A549 (cell line): ENCODE measurements around the gene HCFC1R1. TPM values are rescaled to one million over a fixed set of nuclear protein-coding genes. Genes with fewer than 3 reads are reported as not detected.

Experiments used
- ATAC-seq, 2 experiments: fragments of 200-7000 bp in 1 of 2; fragments of >200 bp in 1 of 2; cut with Nextera tagmentation in 1 of 2; cut with Tn5 transposase in 1 of 2; 3 replicates each; pipeline versions ENCODE4 v1.8.0 to v1.9.1; 2018 to 2020; ENCODE audit warnings: mild to moderate bottlenecking in 1 of 2, moderate library complexity in 1 of 2
- CTCF ChIA-PET: fragments of 300-600 bp; sonication (Branson Sonifier 250); formaldehyde crosslinking; extraction: SDS; loops from one replicate; lab custom pipeline; 2021; ENCODE audit warnings: antibody characterized with exemption, inconsistent platforms; lab: Yijun Ruan, JAX
- POLR2A ChIA-PET: fragments of 350-600 bp; formaldehyde crosslinking; extraction: SDS; loops from one replicate; lab custom pipeline; 2021; ENCODE audit warnings: antibody characterized with exemption, inconsistent platforms; lab: Yijun Ruan, JAX
- DNase-seq, 2 experiments: peaks; one replicate each; pipeline versions ENCODE4 v3.0.0 to v3.0.0-alpha.2; 2011 to 2016; ENCODE audit warnings: low read depth in 1 of 2, low spot score in 1 of 2
- FAIRE-seq: peaks from 2 replicates; lab custom pipeline; 2011; peaks lifted over from hg19 to GRCh38; lab: Jason Lieb, UNC
- H3K27ac ChIP-seq, 2 experiments: fragments of >200 bp; sonication (Bioruptor Twin); formaldehyde crosslinking; 3 replicates each; pipeline ENCODE4 v1.5.1; 2016 to 2017
- H3K4me1 ChIP-seq: fragments of >200 bp; sonication (Bioruptor Twin); formaldehyde crosslinking; 3 replicates; pipeline ENCODE4 v1.6.1; 2016
- H3K4me2 ChIP-seq: fragments of >200 bp; sonication (Bioruptor Twin); formaldehyde crosslinking; 3 replicates; pipeline ENCODE4 v1.6.1; 2016
- H3K4me3 ChIP-seq: fragments of >200 bp; sonication (Bioruptor Twin); formaldehyde crosslinking; 3 replicates; pipeline ENCODE4 v1.5.1; 2016
- H3K9me3 ChIP-seq: fragments of >200 bp; sonication (Bioruptor Twin); formaldehyde crosslinking; 3 replicates; pipeline ENCODE4 v1.6.1; 2016
- BHLHE40 ChIP-seq: IDR thresholded peaks from 2 replicates; pipeline ENCODE4 v1.6.1; 2012; ENCODE audit warnings: low read depth, low read length, inconsistent platforms
- CBX2 ChIP-seq: fragments of 200-600 bp; sonication (generic); IDR thresholded peaks from 2 replicates; pipeline ENCODE4 v1.6.1; 2016; ENCODE audit warnings: low read depth, mild to moderate bottlenecking, borderline replicate concordance
- CBX8 ChIP-seq: fragments of 200-600 bp; sonication (generic); IDR thresholded peaks from 2 replicates; pipeline ENCODE4 v1.6.1; 2016
- CEBPB ChIP-seq, 2 experiments: fragments of >200 bp in 1 of 2; sonication (Bioruptor Twin) in 1 of 2; formaldehyde crosslinking in 1 of 2; IDR thresholded peaks; 2 replicates each; pipeline ENCODE4 v1.6.1; 2012 to 2016
- CHD4 ChIP-seq: fragments of 200-600 bp; sonication (generic); IDR thresholded peaks from 2 replicates; pipeline ENCODE4 v1.6.1; 2016; ENCODE audit warnings: antibody characterized with exemption, mild to moderate bottlenecking, borderline replicate concordance
- EHF ChIP-seq: fragments of 250-450 bp; sonication (Bioruptor Pico); IDR thresholded peaks from 2 replicates; pipeline ENCODE4 v1.5.0; 2020; ENCODE audit warnings: mild to moderate bottlenecking
- EHMT2 ChIP-seq: fragments of 200-600 bp; sonication (generic); IDR thresholded peaks from 2 replicates; pipeline ENCODE4 v1.6.1; 2016; ENCODE audit warnings: antibody characterized with exemption, low read depth, mild to moderate bottlenecking, moderate library complexity
- ELK1 ChIP-seq: fragments of 150-350 bp; IDR thresholded peaks from 2 replicates; pipeline ENCODE4 v1.6.1; 2014; ENCODE audit warnings: low read depth, mild to moderate bottlenecking, low read length
- ESRRA ChIP-seq: fragments of 150-350 bp; IDR thresholded peaks from 2 replicates; pipeline ENCODE4 v1.6.1; 2014; ENCODE audit warnings: mild to moderate bottlenecking, low read length, borderline replicate concordance
- FOSB ChIP-seq: fragments of 250-450 bp; sonication (Bioruptor Pico); IDR thresholded peaks from 2 replicates; pipeline ENCODE4 v1.5.0; 2020; ENCODE audit warnings: mild to moderate bottlenecking, moderate library complexity
- FOXS1 ChIP-seq: fragments of 250-450 bp; sonication (Bioruptor Pico); IDR thresholded peaks from 2 replicates; pipeline ENCODE4 v1.5.0; 2020; ENCODE audit warnings: mild to moderate bottlenecking, moderate library complexity
- HEYL ChIP-seq: fragments of 250-450 bp; sonication (Bioruptor Pico); IDR thresholded peaks from 2 replicates; pipeline ENCODE4 v1.8.0; 2021; ENCODE audit warnings: mild to moderate bottlenecking, moderate library complexity
- HMGXB4 ChIP-seq: fragments of 250-450 bp; sonication (Bioruptor Pico); IDR thresholded peaks from 2 replicates; pipeline ENCODE4 v1.5.0; 2021; ENCODE audit warnings: mild to moderate bottlenecking, moderate library complexity, borderline replicate concordance
- HOXB5 ChIP-seq: fragments of 250-450 bp; sonication (Bioruptor Pico); IDR thresholded peaks from 2 replicates; pipeline ENCODE4 v1.5.0; 2020; ENCODE audit warnings: mild to moderate bottlenecking, moderate library complexity
- KDM5A ChIP-seq: fragments of 200-600 bp; sonication (generic); IDR thresholded peaks from 2 replicates; pipeline ENCODE4 v1.6.1; 2016; ENCODE audit warnings: antibody characterized with exemption, mild to moderate bottlenecking
- MAZ ChIP-seq: fragments of 150-350 bp; IDR thresholded peaks from 2 replicates; pipeline ENCODE4 v1.6.1; 2014; ENCODE audit warnings: antibody characterized with exemption, low read depth, low read length, borderline replicate concordance
- MYC ChIP-seq: IDR thresholded peaks from 2 replicates; pipeline ENCODE4 v1.6.1; 2012; ENCODE audit warnings: mild to moderate bottlenecking, inconsistent platforms, low read length, improper control_type of control experiment, borderline replicate concordance
- NFE2L2 ChIP-seq: fragments of 150-350 bp; conservative IDR thresholded peaks from 2 replicates; pipeline ENCODE4 v1.6.1; 2014; ENCODE audit warnings: low read length
- NPAS2 ChIP-seq: fragments of 250-450 bp; sonication (Bioruptor Pico); IDR thresholded peaks from 2 replicates; pipeline ENCODE4 v1.8.0; 2022; ENCODE audit warnings: mild to moderate bottlenecking, moderate library complexity, borderline replicate concordance
- NR3C1 ChIP-seq: fragments of >200 bp; sonication (Bioruptor Twin); formaldehyde crosslinking; IDR thresholded peaks from 3 replicates; pipeline ENCODE4 v1.6.1; 2017
- POLR2A ChIP-seq: IDR thresholded peaks from 2 replicates; pipeline ENCODE4 v1.6.1; 2012; ENCODE audit warnings: mild to moderate bottlenecking, low read length
- RARB ChIP-seq: fragments of 250-450 bp; sonication (Bioruptor Pico); IDR thresholded peaks from 2 replicates; pipeline ENCODE4 v1.8.0; 2021; ENCODE audit warnings: mild to moderate bottlenecking, moderate library complexity
- RNF2 ChIP-seq: fragments of 200-600 bp; sonication (generic); IDR thresholded peaks from 2 replicates; pipeline ENCODE4 v1.6.1; 2016; ENCODE audit warnings: low read depth, mild to moderate bottlenecking, antibody characterized with exemption, moderate library complexity, borderline replicate concordance
- SMC3 ChIP-seq: fragments of >200 bp; sonication (Bioruptor Twin); formaldehyde crosslinking; IDR thresholded peaks from 3 replicates; pipeline ENCODE4 v1.6.1; 2018; ENCODE audit warnings: inconsistent platforms
- ZC3H11A ChIP-seq: fragments of 450-650 bp; IDR thresholded peaks from 2 replicates; pipeline ENCODE4 v1.6.1; 2014; ENCODE audit warnings: antibody characterized with exemption, mild to moderate bottlenecking
- ZFP36 ChIP-seq: fragments of 450-650 bp; IDR thresholded peaks from 2 replicates; pipeline ENCODE4 v1.6.1; 2014; ENCODE audit warnings: borderline replicate concordance; ENCODE audit not compliant: partially characterized antibody
- ZSCAN20 ChIP-seq: fragments of 250-450 bp; sonication (Bioruptor Pico); IDR thresholded peaks from 2 replicates; pipeline ENCODE4 v1.8.0; 2022; ENCODE audit warnings: mild to moderate bottlenecking, moderate library complexity
- WGBS: methylation state at CpG from one replicate; pipeline ENCODE4 v1.1.6; 2017; ENCODE audit errors: missing lambda C conversion rate; 5-methylcytosine and 5-hydroxymethylcytosine counted together
- polyA plus RNA-seq, 4 experiments: library from polyadenylated mRNA; depleted of rRNA in 3 of 4; stranded (reverse); fragments of >200 nt; fragmentation: RNase III in 1 of 4; extraction: RNeasy Plus Mini Kit Qiagen cat#74134 plus additional on column Dnase treatment in 1 of 4; gene quantifications; 2 replicates in 3 of 4; 3 replicates in 1 of 4; pipeline ENCODE4 v1.2.3, GENCODE V29; 2011 to 2017

HCFC1R1 gene
- polyA plus RNA-seq, 2 of the 4 experiments (the other 2 are of a cell fraction) = 46.4 to 179 TPM

- Histone ChIP-seq H3K27ac (peak overlapping the region in 1 of 2 experiments; percentile 41; a peak in 1 of 6 replicates), H3K4me3 (no peak overlapping the region), H3K4me2 (no peak overlapping the region), H3K4me1 (peaks cover 20% of the 10 kb centered on the region), H3K9me3 (no peaks in the 10 kb centered on the region)
- 96% methylated on average over 15 of the region's 20 CpGs for WGBS
- FAIRE-seq (no peak), ATAC-seq (no peak), DNase-seq (no peak)
- ChIA-PET CTCF (interaction anchor here (6.6 kb wide), 1 partner anchor 11 kb away, joined by 112 read pairs; no protein-coding TSS in a partner anchor), POLR2A (no interaction called here)
- no peak for TF ChIP-seq MYC
- TF ChIP-seq ZC3H11A = no peak
- TF ChIP-seq EHMT2 = no peak
- no peak for TF ChIP-seq FOSB
- TF ChIP-seq KDM5A = no peak
- TF ChIP-seq NR3C1 = no peak
- no peak for TF ChIP-seq MAZ
- TF ChIP-seq ZFP36 = no peak
- TF ChIP-seq RNF2 = no peak
- TF ChIP-seq FOXS1 = no peak
- TF ChIP-seq HMGXB4 (CRISPR knock-in tag) = no peak
- no peak for TF ChIP-seq SMC3
- no peak for TF ChIP-seq RARB (CRISPR knock-in tag)
- no peak for TF ChIP-seq ELK1
- no peak for TF ChIP-seq NFE2L2
- no peak for TF ChIP-seq ZSCAN20 (CRISPR knock-in tag)
- TF ChIP-seq CHD4 = no peak
- no peak for TF ChIP-seq HEYL (CRISPR knock-in tag)
- no peak for TF ChIP-seq NPAS2 (CRISPR knock-in tag)
Observed at GRCh38 chr16:3017344-3017743, 6.4 kb downstream of the HCFC1R1 start.

- CTCF ChIA-PET = interaction anchor here (0.7 to 3.4 kb wide), 2 partner anchors 12 to 44 kb away, joined by 3 to 16 read pairs; no protein-coding TSS in a partner anchor
- no peak for DNase-seq
- Histone ChIP-seq H3K9me3 (no peaks in the 10 kb centered on the region), H3K4me1 (peaks cover 20% of the 10 kb centered on the region), H3K4me3 (no peak overlapping the region), H3K4me2 (no peak overlapping the region), H3K27ac (no peak overlapping the region)
- TF ChIP-seq HOXB5 = no peak
- POLR2A ChIA-PET = no interaction called here
- FAIRE-seq = no peak
- 88% methylated on average over 8 of the region's 13 CpGs for WGBS
- ATAC-seq = no peak
Observed at GRCh38 chr16:3015865-3016521, 7.7 kb downstream of the HCFC1R1 start.

- DNase-seq = no peak
- WGBS = 93% methylated on average over 6 of the region's 6 CpGs
- H3K4me1 ChIP-seq = peaks cover 20% of the 10 kb centered on the region
Observed at GRCh38 chr16:3014971-3015370, 8.8 kb downstream of the HCFC1R1 start.

More at GRCh38 chr16:3014971-3015370, 8.8 kb downstream of the HCFC1R1 start:
- Histone ChIP-seq H3K27ac (no peak overlapping the region), H3K9me3 (no peaks in the 10 kb centered on the region), H3K4me3 (no peak overlapping the region), H3K4me2 (no peak overlapping the region)
- FAIRE-seq = no peak
- ATAC-seq = no peak
- TF ChIP-seq EHF (CRISPR knock-in tag) (no peak), BHLHE40 (no peak), CBX2 (no peak), FOXS1 (no peak), ESRRA (no peak), NFE2L2 (no peak), EHMT2 (no peak), CEBPB (IDR thresholded peaks at IDR 0.05) (no peak), NPAS2 (CRISPR knock-in tag) (no peak), CBX8 (no peak), POLR2A (no peak), RARB (CRISPR knock-in tag) (no peak)
- ChIA-PET POLR2A (no interaction called here), CTCF (interaction anchor here (1.2 to 3.4 kb wide), 2 partner anchors 11 to 30 kb away, joined by 3 to 16 read pairs; no protein-coding TSS in a partner anchor)
